Activated T-helper 1 cell treated with Interleukin-2 at 50 U/mL for 16 hours (primary cell): ENCODE measurements around the gene ZFAND5.

Experiments used
- DNase-seq: peaks from one replicate; pipeline ENCODE4 v3.0.0-alpha.2; 2020; ENCODE audit warnings: low read depth

Gene ZFAND5

GRCh38 chr9:72364679-72365524 is at the start of gene ZFAND5:
TSS of gene ZFAND5 (minus strand) at chr9:72365208. CDS start at chr9:72360778, 4,430 bp downstream.
- DNase-seq = peak; percentile 89

- DNase-seq = no peak
Measured at GRCh38 chr9:72412483-72413040, 47.6 kb upstream of the ZFAND5 start.

GRCh38 chr9:72410214-72410613 is 45.2 kb upstream of the ZFAND5 start:
- no peak for DNase-seq

GRCh38 chr9:72407114-72407513 is 42.1 kb upstream of the ZFAND5 start:
- no peak for DNase-seq

GRCh38 chr9:72402744-72403143 is 37.7 kb upstream of the ZFAND5 start:
- DNase-seq = no peak

- no peak for DNase-seq
Measured at GRCh38 chr9:72401396-72401795, 36.4 kb upstream of the ZFAND5 start.

- DNase-seq = no peak
Measured at GRCh38 chr9:72400866-72401265, 35.9 kb upstream of the ZFAND5 start.

- no peak for DNase-seq
Measured at GRCh38 chr9:72399391-72399790, 34.4 kb upstream of the ZFAND5 start.

- no peak for DNase-seq
Measured at GRCh38 chr9:72396247-72397091, 31.5 kb upstream of the ZFAND5 start.

GRCh38 chr9:72394066-72394465 is 29.1 kb upstream of the ZFAND5 start:
- no peak for DNase-seq

- no peak for DNase-seq
Measured at GRCh38 chr9:72390907-72391306, 25.9 kb upstream of the ZFAND5 start.

GRCh38 chr9:72386186-72386585 is 21.2 kb upstream of the ZFAND5 start:
- DNase-seq = no peak

- no peak for DNase-seq
Measured at GRCh38 chr9:72384710-72385485, 19.9 kb upstream of the ZFAND5 start.

GRCh38 chr9:72383978-72384709 is 19.1 kb upstream of the ZFAND5 start:
- DNase-seq = no peak

- DNase-seq = no peak
Measured at GRCh38 chr9:72382405-72382804, 17.4 kb upstream of the ZFAND5 start.

- no peak for DNase-seq
Measured at GRCh38 chr9:72377041-72377440, 12.0 kb upstream of the ZFAND5 start.

GRCh38 chr9:72371151-72371550 is 6.1 kb upstream of the ZFAND5 start:
- no peak for DNase-seq

GRCh38 chr9:72365525-72366256 is 683 bp upstream of the ZFAND5 start:
- DNase-seq = peak; percentile 27

GRCh38 chr9:72363908-72364678 is 915 bp downstream of the ZFAND5 start:
- peak; percentile 60 for DNase-seq

GRCh38 chr9:72363236-72363635 is 1.8 kb downstream of the ZFAND5 start:
- no peak for DNase-seq
